Measurements from ENCODE around the gene UGT1A4. TPM values are rescaled to one million over a fixed set of nuclear protein-coding genes. Genes with fewer than 3 reads are reported as not detected.

Gene UGT1A4
- total and polyA plus RNA-seq, 2 donors (not counting 3 experiments of a cell fraction or from before 2014, with no cell fraction given): not detected

DNA sequence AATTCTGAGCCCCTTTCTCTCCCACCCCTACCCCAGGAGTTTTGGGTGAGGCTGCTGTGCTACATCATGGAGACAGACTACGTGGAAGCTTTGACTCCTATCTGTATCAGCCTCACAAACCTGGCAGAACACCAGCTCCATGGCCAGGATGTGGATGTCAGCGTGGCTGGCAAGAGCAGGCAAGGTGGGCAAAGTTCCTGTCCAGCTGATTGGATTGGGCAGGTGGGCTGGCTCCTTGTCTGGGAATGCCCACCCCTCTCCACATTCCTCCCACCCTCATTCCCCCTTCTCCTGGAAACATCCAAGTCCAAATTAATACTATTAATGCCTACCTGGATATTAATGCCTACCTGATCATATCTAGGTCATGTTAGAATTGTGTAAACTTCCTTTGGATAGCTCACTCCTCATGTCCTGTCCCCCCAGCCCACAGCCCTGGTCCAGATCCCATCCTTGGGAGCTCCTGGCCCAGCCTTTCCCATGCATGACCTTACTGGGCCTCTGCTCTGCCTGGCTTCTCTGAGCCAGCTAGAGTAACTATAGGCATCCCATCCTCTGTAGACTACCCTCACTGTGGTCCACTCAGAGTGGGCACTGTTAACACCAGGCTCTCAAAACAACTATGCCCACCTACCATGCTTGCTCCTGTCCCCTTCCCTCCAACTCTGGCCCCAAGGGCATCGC is 83.7 kb downstream of the UGT1A4 start:
- Histone ChIP-seq H3K4me3 (replicated peaks in 1 of 3; ENCODE audit: insufficient read depth in 1 of 3, low read depth in 1 of 3, low read length in 3 of 3) (no peak overlapping the region), H3K4me2 (ENCODE audit: insufficient read depth, low read length) (no peak overlapping the region), H2AFZ (ENCODE audit: low read depth, low read length) (no peak overlapping the region), H3K4me1 (ENCODE audit: control insufficient read depth, extremely low read depth, insufficient read depth, low read length) (no peaks in the 10 kb centered on the region), H3K36me3 (ENCODE audit: control insufficient read depth in 2 of 2, extremely low read depth in 1 of 2, insufficient read depth in 2 of 2, low read length in 2 of 2) (no peaks in the 10 kb centered on the region), H3K9ac (replicated peaks; ENCODE audit: extremely low read depth, insufficient read depth, low read length) (no peak overlapping the region), H3K27me3 (ENCODE audit: control insufficient read depth in 2 of 2, insufficient read depth in 2 of 2, low read length in 2 of 2) (no peaks in the 10 kb centered on the region), H3K79me2 (ENCODE audit: control insufficient read depth, insufficient read depth, low read length) (no peaks in the 10 kb centered on the region), H4K20me1 (replicated peaks; ENCODE audit: control insufficient read depth, extremely low read depth, insufficient read depth, low read length) (no peaks in the 10 kb centered on the region), H3K9me1 (replicated peaks; ENCODE audit: control insufficient read depth, extremely low read depth, insufficient read depth, low read length) (no peaks in the 10 kb centered on the region), H3K27ac (ENCODE audit: insufficient read depth, low read depth, low read length) (no peak overlapping the region), H3K9me3 (replicated peaks; ENCODE audit: control insufficient read depth, insufficient read depth, low read length) (no peaks in the 10 kb centered on the region)
- BruUV-seq (replicated peaks): no TSS peak
- dilution Hi-C loops (cut with MboI; ENCODE audit: extremely low pct_ligation_motif_present, low sequenced_read_pairs): no loop called here
- DNase-seq (ENCODE audit: low read depth, low spot score): no peak
- TF ChIP-seq MYC (IDR thresholded peaks at IDR 0.05; ENCODE audit: low read depth, low read length): no peak
- TF ChIP-seq POLR2A (IDR thresholded peaks at IDR 0.05; ENCODE audit: low read depth, low read length): no peak
- no peak for TF ChIP-seq EZH2 (IDR thresholded peaks at IDR 0.05; ENCODE audit: borderline replicate concordance, low read depth, low read length, severe bottlenecking)
- TF ChIP-seq, protein P1, sequence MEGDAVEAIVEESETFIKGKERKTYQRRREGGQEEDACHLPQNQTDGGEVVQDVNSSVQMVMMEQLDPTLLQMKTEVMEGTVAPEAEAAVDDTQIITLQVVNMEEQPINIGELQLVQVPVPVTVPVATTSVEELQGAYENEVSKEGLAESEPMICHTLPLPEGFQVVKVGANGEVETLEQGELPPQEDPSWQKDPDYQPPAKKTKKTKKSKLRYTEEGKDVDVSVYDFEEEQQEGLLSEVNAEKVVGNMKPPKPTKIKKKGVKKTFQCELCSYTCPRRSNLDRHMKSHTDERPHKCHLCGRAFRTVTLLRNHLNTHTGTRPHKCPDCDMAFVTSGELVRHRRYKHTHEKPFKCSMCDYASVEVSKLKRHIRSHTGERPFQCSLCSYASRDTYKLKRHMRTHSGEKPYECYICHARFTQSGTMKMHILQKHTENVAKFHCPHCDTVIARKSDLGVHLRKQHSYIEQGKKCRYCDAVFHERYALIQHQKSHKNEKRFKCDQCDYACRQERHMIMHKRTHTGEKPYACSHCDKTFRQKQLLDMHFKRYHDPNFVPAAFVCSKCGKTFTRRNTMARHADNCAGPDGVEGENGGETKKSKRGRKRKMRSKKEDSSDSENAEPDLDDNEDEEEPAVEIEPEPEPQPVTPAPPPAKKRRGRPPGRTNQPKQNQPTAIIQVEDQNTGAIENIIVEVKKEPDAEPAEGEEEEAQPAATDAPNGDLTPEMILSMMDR (IDR thresholded peaks at IDR 0.05; ENCODE audit: extremely low read depth in 1 of 2, insufficient read depth in 1 of 2, low read depth in 1 of 2, low read length in 2 of 2): no peak
- TF ChIP-seq POLR2AphosphoS5 (IDR thresholded peaks at IDR 0.05; ENCODE audit: insufficient read depth, low read depth, low read length): no peak
- TF ChIP-seq, protein P2, sequence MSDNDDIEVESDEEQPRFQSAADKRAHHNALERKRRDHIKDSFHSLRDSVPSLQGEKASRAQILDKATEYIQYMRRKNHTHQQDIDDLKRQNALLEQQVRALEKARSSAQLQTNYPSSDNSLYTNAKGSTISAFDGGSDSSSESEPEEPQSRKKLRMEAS (IDR thresholded peaks at IDR 0.05; ENCODE audit: insufficient read depth, insufficient read length): no peak
- TF ChIP-seq GATA2 (IDR thresholded peaks at IDR 0.05; ENCODE audit: insufficient read depth, insufficient read length, low read depth, low read length): no peak
- TF ChIP-seq JUN (IDR thresholded peaks at IDR 0.05; ENCODE audit: borderline replicate concordance, insufficient read depth, insufficient read length, low read depth): no peak
- TF ChIP-seq FOS (IDR thresholded peaks at IDR 0.05; ENCODE audit: borderline replicate concordance, insufficient read depth, low read length): no peak
- ChIA-PET CTCF (no interaction called here), POLR2A (no interaction called here)
- FAIRE-seq: no peak
- intact Hi-C loops (cut with micrococcal nuclease): no loop called here

All from endothelial cell of umbilical vein (primary cell).